GM12892 (cell line): ENCODE results near the gene HLF.
A peak's percentile ranks its signal among the peaks of the same experiment; 100 is the strongest.

Experiments used
- DNase-seq: peaks from one replicate; pipeline ENCODE4 v3.0.0; 2011; ENCODE audit not compliant: insufficient read length
- FAIRE-seq: peaks from 2 replicates; lab custom pipeline; 2011; peaks lifted over from hg19 to GRCh38; lab: Jason Lieb, UNC
- POLR2A ChIP-seq: IDR thresholded peaks from 2 replicates; pipeline ENCODE4 v1.6.1; 2011; ENCODE audit warnings: low read depth, low read length, control low read depth
- POLR2AphosphoS5 ChIP-seq: IDR thresholded peaks from 2 replicates; pipeline ENCODE4 v1.6.1; 2011; ENCODE audit warnings: low read depth, low read length, control low read depth
- TAF1 ChIP-seq: IDR thresholded peaks from 2 replicates; pipeline ENCODE4 v1.6.1; 2011; ENCODE audit warnings: low read depth, mild to moderate bottlenecking, control low read depth, low read length, borderline replicate concordance

HLF gene

GRCh38 chr17:55348749-55349354 lies 84.1 kb downstream of the HLF start:
- TF ChIP-seq POLR2A (no peak), TAF1 (no peak), POLR2AphosphoS5 (no peak)
- FAIRE-seq = peak; percentile 69
- no peak for DNase-seq

GRCh38 chr17:55350825-55351205 lies 86.1 kb downstream of the HLF start:
- DNase-seq (no peak), FAIRE-seq (no peak)

GRCh38 chr17:55351226-55351625 lies 86.5 kb downstream of the HLF start:
- DNase-seq = no peak
- FAIRE-seq = no peak
- TF ChIP-seq TAF1 = no peak
- no peak for TF ChIP-seq POLR2AphosphoS5
- no peak for TF ChIP-seq POLR2A

More at GRCh38 chr17:55350825-55351205, 86.1 kb downstream of the HLF start:
- no peak for TF ChIP-seq POLR2A
- no peak for TF ChIP-seq POLR2AphosphoS5
- no peak for TF ChIP-seq TAF1

- TF ChIP-seq POLR2A (no peak), POLR2AphosphoS5 (no peak), TAF1 (no peak)
- FAIRE-seq = no peak
- DNase-seq = no peak
These were observed 89.2 kb downstream of the HLF start for GRCh38 chr17:55354010-55354409.

- DNase-seq = no peak
- no peak for FAIRE-seq
- TF ChIP-seq POLR2AphosphoS5 (no peak), POLR2A (no peak), TAF1 (no peak)
These were observed 90.2 kb downstream of the HLF start for GRCh38 chr17:55354941-55355340.

- DNase-seq (peak; percentile 28), FAIRE-seq (peak; percentile 85)
- TF ChIP-seq POLR2AphosphoS5 (no peak), TAF1 (no peak), POLR2A (no peak)
These were observed 91.9 kb downstream of the HLF start for GRCh38 chr17:55356434-55357328.

- DNase-seq (no peak), FAIRE-seq (no peak)
- TF ChIP-seq POLR2A (no peak), TAF1 (no peak), POLR2AphosphoS5 (no peak)
These were observed 96.2 kb downstream of the HLF start for GRCh38 chr17:55360971-55361370.

- FAIRE-seq (no peak), DNase-seq (no peak)
- TF ChIP-seq POLR2A (no peak), POLR2AphosphoS5 (no peak), TAF1 (no peak)
These were observed 98.3 kb downstream of the HLF start for GRCh38 chr17:55363033-55363432.

DNA sequence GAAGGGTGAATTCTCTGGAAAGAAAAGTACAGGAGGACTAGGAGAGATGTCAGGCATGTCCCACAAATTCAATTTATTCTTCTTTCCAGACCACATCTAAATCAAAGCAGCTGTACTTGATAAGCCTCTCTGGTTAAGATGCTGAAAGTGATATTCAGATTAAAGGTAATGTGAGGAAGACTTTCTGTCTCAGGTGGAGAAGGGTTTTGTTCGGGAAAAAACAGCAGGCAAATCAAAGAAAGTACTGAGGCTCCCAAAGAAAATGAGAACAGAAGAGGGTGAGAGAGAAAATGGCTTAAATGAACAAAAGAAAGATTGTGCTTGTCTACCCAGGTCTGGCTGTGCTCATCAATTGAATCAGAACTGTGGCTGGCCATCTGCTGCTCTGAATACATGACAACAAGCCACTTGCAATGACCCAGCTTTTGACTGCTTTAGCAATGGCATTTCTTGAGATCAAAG lies 101.3 kb downstream of the HLF start:
- FAIRE-seq = no peak
- TF ChIP-seq TAF1 (no peak), POLR2A (no peak), POLR2AphosphoS5 (no peak)
- DNase-seq = no peak

- FAIRE-seq = no peak
- DNase-seq = no peak
- TF ChIP-seq TAF1 = no peak
- no peak for TF ChIP-seq POLR2A
- no peak for TF ChIP-seq POLR2AphosphoS5
These were observed 103.9 kb downstream of the HLF start for GRCh38 chr17:55368706-55369105.
